NAMALWA (cell line): ENCODE measurements around the gene PLEKHO2.
"Not testable (repeated sequence)": the region's sequence is repeated elsewhere in the genome, so short reads cannot be mapped to it uniquely, and the experiment has no call there.

Experiments used
- DNase-seq: peaks from one replicate; pipeline ENCODE4 v3.0.0-alpha.2; 2015; ENCODE audit warnings: low spot score

The PLEKHO2 gene, protein sequence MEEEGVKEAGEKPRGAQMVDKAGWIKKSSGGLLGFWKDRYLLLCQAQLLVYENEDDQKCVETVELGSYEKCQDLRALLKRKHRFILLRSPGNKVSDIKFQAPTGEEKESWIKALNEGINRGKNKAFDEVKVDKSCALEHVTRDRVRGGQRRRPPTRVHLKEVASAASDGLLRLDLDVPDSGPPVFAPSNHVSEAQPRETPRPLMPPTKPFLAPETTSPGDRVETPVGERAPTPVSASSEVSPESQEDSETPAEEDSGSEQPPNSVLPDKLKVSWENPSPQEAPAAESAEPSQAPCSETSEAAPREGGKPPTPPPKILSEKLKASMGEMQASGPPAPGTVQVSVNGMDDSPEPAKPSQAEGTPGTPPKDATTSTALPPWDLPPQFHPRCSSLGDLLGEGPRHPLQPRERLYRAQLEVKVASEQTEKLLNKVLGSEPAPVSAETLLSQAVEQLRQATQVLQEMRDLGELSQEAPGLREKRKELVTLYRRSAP

DNA sequence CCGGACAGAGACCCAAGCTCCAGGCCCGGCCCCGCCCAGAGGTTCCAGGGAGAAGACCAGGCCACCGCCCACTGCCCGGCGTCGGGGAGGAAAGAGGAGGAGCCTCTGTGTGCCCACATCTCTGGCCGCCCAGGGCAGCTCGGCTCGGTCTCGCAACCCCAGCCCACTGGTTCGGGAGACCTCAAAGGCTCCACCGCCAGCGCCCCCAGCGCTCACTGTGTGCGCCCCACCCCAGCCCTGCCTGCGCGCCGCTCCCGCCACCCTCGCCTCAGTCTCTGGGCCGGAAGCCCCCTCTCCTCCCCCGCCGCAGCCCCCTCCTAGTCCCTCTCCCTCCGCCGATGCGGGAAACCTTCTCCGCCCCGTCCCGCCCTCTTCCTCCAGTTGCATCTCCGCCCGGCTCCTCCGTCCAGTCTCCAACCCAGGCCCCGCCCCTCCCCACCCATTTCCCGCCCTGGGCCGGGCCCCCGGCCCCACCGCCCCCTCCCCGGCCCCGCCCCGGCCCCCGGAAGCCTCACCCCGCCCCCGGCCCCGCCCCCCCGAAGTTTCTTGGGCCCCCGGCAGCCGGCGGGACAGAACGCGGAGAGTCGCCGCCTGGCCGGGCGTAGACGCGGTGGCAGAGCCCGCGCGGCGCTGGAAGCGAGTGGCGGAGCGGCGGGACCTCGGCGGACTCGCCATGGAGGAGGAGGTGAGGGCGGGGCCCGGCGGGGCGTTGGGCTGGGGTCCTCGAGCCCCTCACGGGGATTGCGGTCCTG lies at the start of gene PLEKHO2:
PLEKHO2 (plus strand) TSS at position 572 of the 752 bp plus-strand sequence; CDS start at position 674, 102 bp downstream.
- DNase-seq = peak; percentile 94

DNA sequence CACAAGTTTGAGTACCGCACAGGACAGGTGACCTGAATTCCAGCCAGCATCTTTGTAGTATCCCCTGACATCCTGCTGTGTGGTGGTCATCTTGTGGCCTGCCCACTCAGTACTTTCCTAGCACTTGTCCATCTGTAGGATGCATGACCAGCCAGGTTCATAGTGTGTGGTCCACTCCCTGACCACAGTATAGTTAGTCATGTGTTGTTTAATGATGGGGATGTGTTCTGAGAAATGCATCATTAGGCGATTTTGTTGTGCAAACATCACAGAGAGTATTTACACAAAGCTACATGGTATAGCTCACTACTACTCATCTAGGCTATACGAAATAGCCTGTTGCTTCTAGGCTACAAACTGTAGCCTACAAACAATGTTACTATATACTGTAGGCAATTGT lies 49.4 kb upstream of the PLEKHO2 start:
- no peak for DNase-seq

DNA sequence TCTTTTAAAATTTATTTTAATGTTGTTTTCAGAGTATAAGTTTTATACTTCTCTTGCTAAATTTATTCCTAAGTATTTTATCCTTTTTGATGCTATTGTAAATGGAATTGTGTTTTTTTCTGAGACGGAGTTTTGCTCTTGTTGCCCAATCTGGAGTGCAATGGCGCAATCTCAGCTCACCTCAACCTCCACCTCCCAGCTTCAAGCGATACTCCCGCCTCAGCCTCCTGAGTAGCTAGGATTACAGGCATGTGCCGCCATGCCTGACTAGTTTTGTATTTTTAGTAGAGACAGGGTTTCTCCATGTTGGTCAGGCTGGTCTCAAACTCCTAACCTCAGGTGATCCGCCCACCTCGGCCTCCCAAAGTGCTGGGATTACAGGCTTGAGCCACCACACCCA lies 46.4 kb upstream of the PLEKHO2 start:
- not testable (repeated sequence) for DNase-seq

DNA sequence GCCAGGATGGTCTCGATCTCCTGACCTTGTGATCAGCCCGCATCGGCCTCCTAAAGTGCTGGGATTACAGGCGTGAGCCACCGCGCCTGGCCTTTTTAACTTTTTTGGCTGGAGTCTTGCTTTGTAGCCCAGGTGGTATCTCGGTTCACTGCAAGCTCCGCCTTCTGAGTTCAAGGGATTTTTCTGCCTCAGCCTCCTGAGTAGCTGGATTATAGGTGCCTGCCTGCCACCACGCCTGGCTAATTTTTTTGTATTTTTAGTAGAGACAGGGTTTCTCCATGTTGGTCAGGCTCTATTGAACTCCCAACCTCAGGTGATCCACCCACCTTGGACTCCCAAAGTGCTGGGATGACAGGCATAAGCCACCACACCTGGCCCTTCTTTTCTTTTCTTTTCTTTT lies 45.8 kb upstream of the PLEKHO2 start:
- DNase-seq = not testable (repeated sequence)

DNA sequence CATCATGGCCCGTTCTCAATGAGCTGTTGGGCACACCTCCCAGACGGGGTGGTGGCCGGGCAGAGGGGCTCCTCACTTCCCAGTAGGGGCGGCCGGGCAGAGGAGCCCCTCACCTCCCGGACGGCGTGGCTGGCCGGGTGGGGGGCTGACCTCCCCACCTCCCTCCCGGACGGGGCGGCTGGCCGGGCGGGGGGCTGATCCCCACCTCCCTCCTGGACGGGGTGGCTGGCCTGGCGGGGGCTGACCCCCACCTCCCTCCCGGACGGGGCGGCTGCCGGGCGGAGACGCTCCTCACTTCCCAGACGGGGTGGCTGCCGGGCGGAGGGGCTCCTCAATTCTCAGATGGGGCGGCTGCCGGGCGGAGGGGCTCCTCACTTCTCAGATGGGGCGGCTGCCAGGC lies 42.8 kb upstream of the PLEKHO2 start:
- DNase-seq = not testable (repeated sequence)

DNA sequence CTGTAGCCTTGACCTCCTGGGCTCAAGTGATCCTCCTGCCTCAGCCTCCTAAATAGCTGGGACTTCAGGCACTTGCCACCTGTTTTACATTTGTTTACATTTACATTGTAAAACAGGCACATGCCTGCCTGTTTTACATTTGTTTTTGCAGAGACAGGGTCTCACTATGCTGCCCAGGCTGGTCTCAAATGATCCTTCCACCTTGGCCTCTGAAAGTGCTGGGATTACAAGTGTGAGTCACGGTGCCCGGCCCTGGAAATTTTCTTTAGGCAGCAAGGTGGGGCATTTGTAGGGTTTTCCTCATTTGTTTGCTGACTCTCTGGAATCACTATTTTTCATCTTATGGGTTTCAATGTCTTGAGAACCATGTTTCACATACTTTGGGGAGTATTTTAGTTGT lies 41.2 kb upstream of the PLEKHO2 start:
- DNase-seq = no peak

DNA sequence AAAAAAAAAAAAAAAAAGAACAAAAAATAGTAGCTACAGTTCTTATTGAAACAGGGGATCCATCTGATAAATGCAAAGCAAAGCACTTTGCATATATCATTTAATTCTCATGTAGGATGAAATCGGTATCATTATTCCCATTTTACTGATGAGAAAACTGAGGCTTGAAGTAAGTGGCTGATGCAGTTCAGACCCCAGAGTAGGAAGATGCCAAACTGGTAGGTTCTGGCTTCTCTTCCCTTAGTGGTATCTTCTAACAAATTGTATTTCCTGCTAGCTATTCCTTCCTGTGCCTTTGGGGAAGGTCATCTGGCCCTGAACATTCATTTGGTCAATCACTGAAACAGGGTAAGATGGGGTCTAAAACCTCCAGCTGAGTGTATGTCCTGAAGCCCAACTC lies 38.2 kb upstream of the PLEKHO2 start:
- DNase-seq = no peak

DNA sequence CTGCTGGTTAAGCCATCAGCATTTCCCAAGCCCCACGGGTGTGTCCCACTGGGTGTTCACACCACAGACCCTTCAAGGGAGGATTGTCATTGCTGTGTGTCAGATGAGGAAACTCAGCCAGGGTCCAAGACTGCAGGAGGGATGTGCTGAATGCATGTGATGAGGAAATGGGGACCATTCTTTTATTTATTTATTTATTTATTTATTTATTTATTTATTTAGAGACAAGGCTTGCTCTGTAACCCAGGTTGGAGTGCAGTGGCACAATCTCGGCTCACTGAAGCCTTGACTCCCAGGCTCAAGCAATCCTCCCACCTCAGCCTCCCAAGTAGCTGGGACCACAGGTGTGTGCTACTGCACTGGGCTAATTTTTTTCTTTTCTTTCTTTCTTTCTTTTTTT lies 37.1 kb upstream of the PLEKHO2 start:
- no peak for DNase-seq

DNA sequence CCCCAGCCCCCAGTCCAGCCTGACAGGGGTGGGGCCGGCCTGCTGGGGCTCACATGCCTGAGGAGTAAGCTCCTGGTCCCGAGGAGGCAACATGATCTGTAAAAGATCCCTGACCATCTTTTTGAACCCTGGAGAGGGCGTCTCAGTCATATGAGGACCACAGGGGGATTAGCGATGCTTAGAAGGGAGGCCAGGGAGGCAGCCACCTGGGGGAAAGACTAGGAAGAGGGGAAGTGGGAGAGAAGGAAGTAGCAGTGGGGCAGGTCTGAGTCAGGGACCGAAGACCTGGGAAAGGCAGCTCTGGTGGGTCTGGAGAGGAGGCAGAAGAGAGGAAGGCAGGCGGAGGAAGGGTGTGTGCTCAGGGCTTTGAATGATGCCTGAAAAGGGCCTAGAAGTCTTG lies 35.2 kb upstream of the PLEKHO2 start:
- no peak for DNase-seq

DNA sequence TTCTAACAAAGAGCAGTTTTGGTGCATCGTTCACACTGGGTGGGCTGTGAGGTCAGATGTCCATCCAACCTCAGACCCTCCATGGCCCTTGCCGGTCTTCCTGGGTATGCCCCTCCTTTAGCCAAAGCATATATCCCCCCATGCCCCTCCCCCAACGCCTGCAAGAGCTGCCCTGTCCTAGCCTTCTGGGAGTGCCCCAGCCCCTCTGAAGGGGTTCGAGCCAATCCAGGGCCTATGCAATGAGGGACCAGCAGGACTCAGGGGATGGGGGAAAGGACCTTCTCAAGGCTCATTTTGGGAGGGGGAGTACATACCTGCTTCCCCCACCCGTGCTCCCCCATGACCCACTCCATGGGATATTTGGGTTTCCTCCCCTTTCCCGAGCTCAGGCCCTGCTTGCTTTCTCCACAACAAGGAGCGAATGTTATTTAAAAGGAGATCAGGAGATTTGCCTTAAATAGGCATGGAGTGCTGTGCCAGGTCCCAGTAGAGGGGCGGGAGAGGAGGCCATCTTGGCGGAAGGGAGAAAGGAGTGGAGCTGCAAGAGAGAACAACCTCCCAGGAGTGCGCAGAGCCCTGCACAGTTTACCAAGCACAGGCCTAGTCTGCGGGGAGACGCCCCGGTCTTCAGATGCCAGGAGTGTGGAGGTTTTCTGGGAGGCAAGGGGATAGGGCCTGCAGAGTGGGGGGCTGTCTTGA lies 34.5 kb upstream of the PLEKHO2 start:
- DNase-seq = no peak

DNA sequence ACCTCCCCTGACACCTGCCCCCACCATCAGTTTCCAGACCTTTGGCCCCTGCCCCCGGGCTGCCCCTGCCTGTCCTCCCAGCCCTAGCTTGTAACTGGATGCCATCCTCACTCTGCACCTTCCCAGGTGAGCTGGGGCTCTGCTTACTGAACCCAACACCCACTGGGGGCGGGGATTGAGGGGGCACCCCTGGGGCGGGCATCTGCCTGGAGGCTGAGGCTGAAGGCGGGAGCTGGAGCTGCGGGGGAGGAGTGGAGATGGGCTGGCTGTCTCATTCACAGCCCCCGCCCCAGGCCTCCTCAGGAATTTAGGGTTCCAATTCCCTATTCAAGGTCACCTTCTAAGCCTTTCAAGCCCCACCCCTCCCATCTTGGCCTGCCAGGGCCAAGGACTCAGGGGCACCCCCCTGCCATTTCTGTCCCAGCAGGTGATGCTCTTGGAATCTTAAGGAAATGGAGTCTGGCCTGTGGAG lies 33.9 kb upstream of the PLEKHO2 start:
- no peak for DNase-seq

DNA sequence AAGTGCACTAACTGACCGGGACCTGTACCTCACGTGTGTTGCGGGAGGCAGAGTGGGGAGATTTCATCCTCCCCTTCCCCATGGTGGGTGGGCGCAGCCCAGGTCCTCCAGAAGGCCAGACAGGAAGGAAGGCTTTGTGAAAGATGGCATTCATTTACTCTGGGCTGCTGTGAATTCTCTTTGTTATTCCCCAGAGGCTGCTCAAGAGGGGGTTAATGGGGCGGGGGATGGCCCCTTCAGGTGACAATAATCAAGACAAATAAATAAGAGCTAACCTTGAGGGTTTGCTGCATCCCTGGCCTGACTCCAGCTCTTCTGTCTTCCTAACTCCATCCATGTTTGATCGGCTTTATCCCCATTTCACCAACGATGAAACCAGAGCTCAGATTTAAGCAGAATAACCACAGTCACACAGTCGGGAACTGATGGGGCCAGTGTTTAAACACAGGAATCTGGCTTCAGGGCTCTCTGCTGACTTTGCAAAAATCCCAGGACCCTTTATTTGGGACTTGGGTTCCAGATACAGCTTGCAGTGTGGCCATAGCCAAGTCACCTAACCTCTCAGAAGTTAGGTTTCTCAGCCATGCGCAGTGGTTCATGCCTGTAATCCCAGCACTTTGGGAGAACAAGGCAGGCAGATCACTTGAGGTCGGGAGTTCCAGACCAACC lies 32.8 kb upstream of the PLEKHO2 start:
- DNase-seq = no peak

DNA sequence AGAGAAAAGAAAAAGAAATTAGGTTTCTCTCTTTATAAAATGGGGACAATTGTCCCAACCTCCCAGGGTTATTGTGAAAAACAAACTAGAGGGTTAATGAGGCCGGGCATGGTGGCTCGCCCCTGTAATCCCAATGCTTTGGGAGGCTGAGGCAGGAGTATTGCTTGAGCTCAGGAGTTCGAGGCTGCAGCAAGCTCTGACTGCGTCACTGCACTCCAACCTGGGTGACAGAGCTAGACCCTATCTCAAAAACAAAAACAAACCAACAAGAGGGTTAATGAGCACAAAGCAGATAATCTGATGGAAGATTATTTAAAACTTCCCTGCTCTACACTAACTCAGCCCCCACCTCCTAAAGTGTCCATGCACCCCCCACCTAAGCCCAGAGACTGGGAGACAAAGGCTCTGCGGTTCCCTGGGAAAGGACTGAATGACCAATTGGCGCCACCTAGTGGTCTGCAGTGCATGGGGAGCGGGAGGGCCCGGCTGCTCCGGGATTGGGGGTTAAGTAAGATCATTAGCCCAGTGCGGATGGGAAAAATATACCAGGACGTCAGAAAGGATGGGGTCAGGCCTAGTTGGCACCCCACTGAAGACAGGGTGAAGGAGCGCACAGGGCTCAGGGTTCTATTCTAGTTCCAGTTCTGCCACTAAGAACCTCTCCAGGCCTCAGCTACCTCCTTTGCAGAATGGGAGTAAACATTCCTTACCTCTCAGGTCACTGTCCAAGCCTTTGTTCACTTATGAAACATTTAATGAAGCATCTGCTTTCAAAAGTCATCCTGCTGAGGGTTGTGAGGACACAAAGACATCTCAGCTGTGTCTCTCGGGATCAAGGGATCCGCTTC lies 31.8 kb upstream of the PLEKHO2 start:
- peak; percentile 72 for DNase-seq

DNA sequence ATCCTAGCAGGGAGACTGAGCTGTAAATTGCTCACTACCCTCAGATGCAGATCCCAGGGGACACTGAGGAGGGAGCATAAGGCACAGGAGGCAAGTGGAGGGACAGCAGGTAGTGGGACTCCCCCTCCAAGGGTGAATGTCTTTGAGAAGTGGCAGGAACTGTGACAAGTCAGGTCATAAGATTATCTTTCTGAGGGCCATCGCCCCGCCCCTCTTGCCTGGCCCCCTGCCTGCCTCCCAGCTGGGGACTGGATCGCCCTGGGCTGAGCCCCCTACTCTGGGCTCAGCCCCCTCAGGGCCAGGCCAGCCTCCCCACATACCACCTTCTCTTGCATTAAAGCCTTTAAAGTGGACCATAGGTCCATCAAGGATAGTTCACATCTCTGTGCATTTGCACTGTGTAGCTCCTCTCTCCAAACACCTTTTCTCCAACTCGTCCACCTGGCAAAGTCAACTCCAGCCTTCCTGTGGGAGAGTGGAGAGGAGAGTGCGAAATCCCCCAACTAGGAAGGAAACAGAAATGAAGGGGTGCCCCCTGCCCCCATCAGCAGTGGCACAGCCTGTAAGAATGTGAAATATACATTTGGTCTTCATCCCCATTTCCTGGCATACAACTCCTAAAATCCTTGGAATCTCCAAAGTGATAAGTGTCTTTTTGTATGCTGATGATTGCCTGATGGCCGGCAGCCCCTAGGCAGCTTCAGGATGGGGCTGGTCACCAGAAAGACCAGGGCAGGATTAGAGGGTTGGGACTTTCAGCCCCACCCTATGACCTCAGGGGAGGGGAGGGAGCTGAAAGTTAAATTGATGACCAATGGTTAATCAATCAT lies 31.0 kb upstream of the PLEKHO2 start:
- DNase-seq = no peak

DNA sequence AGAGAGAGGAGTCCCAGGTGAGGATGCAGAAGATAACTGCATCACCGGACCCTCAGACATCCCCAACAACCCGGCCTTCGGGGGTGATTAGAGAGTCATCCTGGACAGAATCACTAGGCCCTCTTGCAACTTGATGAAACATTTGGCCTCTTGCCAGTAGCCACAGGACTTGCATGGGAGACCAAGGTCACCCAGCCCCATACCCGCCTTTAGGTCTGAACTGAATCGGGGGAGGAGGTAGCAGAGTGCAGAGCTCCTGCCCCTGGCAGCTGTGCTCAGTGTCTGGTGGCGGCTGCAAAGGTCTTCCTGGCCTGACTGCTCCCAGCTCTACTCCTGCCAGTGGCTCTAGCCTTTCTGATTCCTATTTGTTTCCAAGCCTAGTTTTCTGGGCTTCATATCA lies 28.6 kb upstream of the PLEKHO2 start:
- DNase-seq = peak; percentile 60

DNA sequence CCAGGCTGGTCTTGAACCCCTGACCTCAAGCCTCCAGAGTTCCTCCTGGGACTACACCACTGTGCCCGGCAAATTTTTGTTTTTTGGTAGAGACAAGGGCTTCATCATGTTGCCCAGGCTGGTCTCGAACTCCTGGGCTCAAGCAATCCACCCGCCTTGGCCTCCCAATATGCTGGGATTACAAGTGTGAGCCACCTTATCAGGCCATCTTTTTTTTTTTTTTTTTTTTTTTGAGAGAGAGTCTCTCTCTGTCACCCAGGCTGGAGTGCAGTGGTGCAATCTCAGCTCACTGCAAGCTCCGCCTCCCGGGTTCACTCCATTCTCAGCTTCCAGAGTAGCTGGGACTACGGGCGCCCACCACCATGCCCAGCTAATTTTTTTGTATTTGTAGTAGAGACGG lies 27.4 kb upstream of the PLEKHO2 start:
- not testable (repeated sequence) for DNase-seq

DNA sequence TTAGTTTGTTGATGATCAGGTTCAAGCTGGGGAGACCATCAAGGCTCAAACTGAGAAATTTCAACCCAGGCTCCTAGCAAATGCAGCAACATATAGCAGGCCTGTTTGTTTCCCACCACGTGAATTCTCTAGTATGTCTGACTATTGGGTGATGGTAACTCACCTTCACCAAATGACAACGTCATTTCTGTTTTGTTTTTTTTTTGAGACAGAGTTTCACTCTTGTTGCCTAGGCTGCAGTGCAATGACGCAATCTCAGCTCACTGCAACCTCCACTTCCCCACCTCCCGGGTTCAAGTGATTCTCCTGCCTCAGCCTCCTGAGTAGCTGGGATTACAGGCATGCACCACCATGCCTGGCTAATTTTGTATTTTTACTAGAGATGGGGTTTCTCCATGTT lies 26.8 kb upstream of the PLEKHO2 start:
- not testable (repeated sequence) for DNase-seq

DNA sequence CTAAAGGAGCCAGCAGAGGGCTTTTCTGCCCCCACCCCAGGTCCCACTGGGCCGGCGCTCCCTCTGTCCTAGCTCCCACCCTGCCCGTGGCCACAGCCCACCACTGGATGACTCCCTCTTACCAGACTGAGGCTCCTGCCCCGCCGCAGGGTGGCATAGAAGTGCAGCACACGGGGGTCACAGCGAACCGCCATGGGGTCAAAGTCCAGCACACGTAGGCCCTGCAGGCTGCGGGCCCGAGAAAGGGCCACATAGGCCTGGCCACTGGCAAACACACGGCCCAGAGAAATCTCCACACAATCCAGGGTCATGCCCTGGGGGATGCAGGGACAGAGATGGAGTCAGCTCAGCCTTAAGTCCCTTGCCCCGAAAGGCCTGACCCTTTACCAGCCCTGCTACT lies 25.3 kb upstream of the PLEKHO2 start:
- no peak for DNase-seq

DNA sequence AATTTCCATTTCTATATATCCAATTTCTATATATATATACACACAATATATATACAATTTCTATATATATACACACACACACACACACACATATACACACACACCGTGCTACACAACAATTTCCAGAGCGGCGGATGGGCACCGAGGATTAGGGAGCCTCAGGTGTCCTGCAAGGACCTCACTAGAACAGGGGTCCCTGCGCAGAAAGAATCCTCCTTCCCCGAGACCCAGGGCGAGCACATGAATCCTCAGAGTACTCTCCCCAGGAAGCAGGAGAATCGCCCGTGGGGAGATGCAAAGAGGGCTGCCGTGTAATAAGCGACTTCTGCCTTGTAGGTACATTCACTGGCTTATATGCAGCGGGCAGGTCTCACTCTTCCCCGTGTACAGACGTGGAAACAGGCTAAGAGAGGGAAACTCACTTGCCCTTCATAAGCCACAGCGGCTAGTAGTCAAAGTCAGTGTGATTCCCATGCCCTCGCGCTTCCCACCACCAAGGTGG lies 16.7 kb upstream of the PLEKHO2 start:
- DNase-seq = no peak
